GM12878 (cell line): ENCODE results near the gene SIX3. TPM values are rescaled to one million over a fixed set of nuclear protein-coding genes. Genes with fewer than 3 reads are reported as not detected.

Source experiments
- ATAC-seq: fragments of 200-7000 bp; cut with Tn5 transposase; 3 replicates; pipeline ENCODE4 v1.9.1; 2020; ENCODE audit warnings: mild to moderate bottlenecking, moderate library complexity
- BruUV-seq: library from RNA; stranded (reverse); fragments of 400-500 nt; replicated peaks from 2 replicates; lab custom pipeline; 2021; lab: Mats Ljungman, UMichigan
- CTCF ChIA-PET: fragments of 300-600 bp; sonication (Branson Sonifier 250); formaldehyde crosslinking; extraction: SDS; loops from one replicate; lab custom pipeline; 2021; ENCODE audit warnings: inconsistent platforms; lab: Yijun Ruan, JAX
- POLR2A ChIA-PET: fragments of 350-600 bp; formaldehyde crosslinking; extraction: SDS; loops from one replicate; lab custom pipeline; 2021; ENCODE audit warnings: inconsistent platforms; lab: Charles Lee
- RAD21 ChIA-PET: fragments of 300-600 bp; sonication (Branson Sonifier 250); formaldehyde crosslinking; loops from one replicate; lab custom pipeline; 2023; ENCODE audit warnings: antibody characterized with exemption; ENCODE audit not compliant: unreplicated experiment; lab: Charles Lee
- SMC1A ChIA-PET: fragments of 300-600 bp; sonication (Branson Sonifier 250); formaldehyde crosslinking; loops from one replicate; lab custom pipeline; 2023; ENCODE audit not compliant: unreplicated experiment, uncharacterized antibody; lab: Charles Lee
- DNase-seq: peaks from one replicate; pipeline ENCODE4 v3.0.0-alpha.2; 2011; ENCODE audit warnings: low read depth, low spot score
- FAIRE-seq: peaks from 3 replicates; lab custom pipeline; 2011; peaks lifted over from hg19 to GRCh38; lab: Jason Lieb, UNC
- H2AFZ ChIP-seq: 2 replicates; pipeline ENCODE4 v1.6.0; 2011; ENCODE audit warnings: low read depth, low read length, control low read depth; ENCODE audit not compliant: control insufficient read depth
- H3K27ac ChIP-seq: 2 replicates; pipeline ENCODE4 v1.5.1; 2011; ENCODE audit warnings: control low read depth; ENCODE audit not compliant: control insufficient read depth, insufficient read depth
- H3K27me3 ChIP-seq, 2 experiments: replicated peaks in 1 of 2; 2 replicates each; pipeline versions ENCODE4 v1.6.0 to v1.6.1; 2011; ENCODE audit warnings: low read length in 1 of 2; ENCODE audit not compliant: control insufficient read depth in 2 of 2, insufficient read depth in 2 of 2
- H3K36me3 ChIP-seq, 2 experiments: 2 replicates each; pipeline ENCODE4 v1.5.1; 2011; ENCODE audit warnings: low read length in 1 of 2; ENCODE audit not compliant: control insufficient read depth in 2 of 2, insufficient read depth in 2 of 2
- H3K4me1 ChIP-seq: 2 replicates; pipeline ENCODE4 v1.6.1; 2011; ENCODE audit warnings: mild to moderate bottlenecking, low read length, moderate library complexity, mixed read lengths; ENCODE audit not compliant: control insufficient read depth, insufficient read depth
- H3K4me2 ChIP-seq: 2 replicates; pipeline ENCODE4 v1.6.0; 2011; ENCODE audit warnings: control low read depth; ENCODE audit not compliant: control insufficient read depth, insufficient read depth
- H3K4me3 ChIP-seq: fragments of 200-600 bp; sonication (generic); 2 replicates; pipeline ENCODE4 v1.5.1; 2016
- H3K79me2 ChIP-seq: 2 replicates; pipeline ENCODE4 v1.6.0; 2011; ENCODE audit warnings: low read length; ENCODE audit not compliant: control insufficient read depth, insufficient read depth
- H3K9ac ChIP-seq: 2 replicates; pipeline ENCODE4 v1.8.0; 2011; ENCODE audit warnings: low read length, control low read depth, mixed read lengths; ENCODE audit not compliant: control insufficient read depth, insufficient read depth
- H3K9me3 ChIP-seq: replicated peaks from 3 replicates; pipeline ENCODE4 v1.5.1; 2011; ENCODE audit warnings: mild to moderate bottlenecking, low read length; ENCODE audit not compliant: control insufficient read depth, insufficient read depth
- H4K20me1 ChIP-seq: 2 replicates; pipeline ENCODE4 v1.6.0; 2011; ENCODE audit not compliant: control insufficient read depth, insufficient read depth
- CBX3 ChIP-seq: fragments of 200-600 bp; sonication (generic); IDR thresholded peaks from 2 replicates; pipeline ENCODE4 v1.6.1; 2016; ENCODE audit warnings: low read depth, borderline replicate concordance
- CEBPB ChIP-seq, 2 experiments: fragments of 150-350 bp in 1 of 2; IDR thresholded peaks; 2 replicates each; pipeline ENCODE4 v1.6.1; 2012 to 2014; ENCODE audit warnings: low read depth in 2 of 2, low read length in 2 of 2, borderline replicate concordance in 1 of 2, inconsistent platforms in 1 of 2
- CREM ChIP-seq: IDR thresholded peaks from 2 replicates; pipeline ENCODE4 v1.6.1; 2014; ENCODE audit warnings: antibody characterized with exemption, low read depth
- EZH2 ChIP-seq: IDR thresholded peaks from 2 replicates; pipeline ENCODE4 v1.6.1; 2012; ENCODE audit warnings: low read depth, mild to moderate bottlenecking, control low read depth, inconsistent platforms, low read length, borderline replicate concordance; ENCODE audit not compliant: control insufficient read depth
- FOXK2 ChIP-seq: fragments of 450-650 bp; IDR thresholded peaks from 2 replicates; pipeline ENCODE4 v1.6.1; 2017; ENCODE audit warnings: mild to moderate bottlenecking, moderate library complexity
- HDAC6 ChIP-seq: fragments of 200-600 bp; sonication (generic); IDR thresholded peaks from one replicate; pipeline ENCODE4 v1.8.0; 2017; ENCODE audit warnings: antibody characterized with exemption; ENCODE audit not compliant: unreplicated experiment
- IKZF2 ChIP-seq, 2 experiments: fragments of 450-650 bp; IDR thresholded peaks; 2 replicates each; pipeline ENCODE4 v1.6.1; 2017; ENCODE audit warnings: mild to moderate bottlenecking in 2 of 2, moderate library complexity in 2 of 2
- JUNB ChIP-seq: IDR thresholded peaks from 2 replicates; pipeline ENCODE4 v1.6.1; 2016; ENCODE audit warnings: antibody characterized with exemption, mild to moderate bottlenecking
- NR2C1 ChIP-seq: fragments of 450-650 bp; IDR thresholded peaks from 2 replicates; pipeline ENCODE4 v1.6.1; 2017; ENCODE audit warnings: antibody characterized with exemption, mild to moderate bottlenecking, moderate library complexity
- PML ChIP-seq: IDR thresholded peaks from 2 replicates; pipeline ENCODE4 v1.6.1; 2012; ENCODE audit warnings: low read length, inconsistent platforms
- SIX5 ChIP-seq: IDR thresholded peaks from 2 replicates; pipeline ENCODE4 v1.6.1; 2011; ENCODE audit warnings: mild to moderate bottlenecking, low read depth, low read length, moderate library complexity; ENCODE audit not compliant: severe bottlenecking
- ZNF207 ChIP-seq: fragments of 450-650 bp; IDR thresholded peaks from 2 replicates; pipeline ENCODE4 v1.6.1; 2014; ENCODE audit warnings: antibody characterized with exemption, mild to moderate bottlenecking, borderline replicate concordance
- ZSCAN29 ChIP-seq: fragments of 450-650 bp; IDR thresholded peaks from 2 replicates; pipeline ENCODE4 v1.6.1; 2017; ENCODE audit warnings: mild to moderate bottlenecking, moderate library complexity
- ZZZ3 ChIP-seq: IDR thresholded peaks from 2 replicates; pipeline ENCODE4 v1.6.1; 2011; ENCODE audit warnings: low read depth; ENCODE audit not compliant: control insufficient read depth, insufficient read length
- WGBS: methylation state at CpG from one replicate; pipeline ENCODE4 v1.1.6; 2016; ENCODE audit warnings: low lambda C conversion rate; ENCODE audit not compliant: insufficient replicate concordance, insufficient coverage; ENCODE audit errors: missing lambda C conversion rate; 5-methylcytosine and 5-hydroxymethylcytosine counted together
- in situ Hi-C: fragments of 300-500 bp; cut with MboI; formaldehyde crosslinking; loops from 9 replicates; pipeline ENCODE4 v1.14.3; 2018; ENCODE audit warnings: mixed read lengths
- intact Hi-C: fragments of 100-400 bp; cut with micrococcal nuclease; formaldehyde crosslinking; loops from one replicate; pipeline ENCODE4 v1.14.2; 2022; ENCODE audit not compliant: unreplicated experiment
- polyA plus RNA-seq, 11 experiments: library from polyadenylated mRNA; depleted of rRNA in 4 of 11; unstranded in 6 of 11; stranded (reverse) in 5 of 11; fragments of >200 nt; fragmentation: Nextera tagmentation in 4 of 11; fragmentation: Illumina TruSeq in 1 of 11; extraction: Ambion mirVana in 4 of 11; extraction: Trizol in 1 of 11; gene quantifications; 1 replicate in 1 of 11; 2 replicates in 10 of 11; pipeline versions ENCODE4 v1.2.1 to v1.2.3, GENCODE V29; 2011 to 2016; ENCODE audit warnings: inconsistent platforms in 2 of 11, missing spikeins in 2 of 11, low read depth in 1 of 11
- total RNA-seq, 4 experiments: library from RNA; depleted of rRNA in 3 of 4; stranded (reverse); fragments of >200 nt in 3 of 4; fragmentation: Illumina TruSeq in 1 of 4; extraction: Trizol in 1 of 4; gene quantifications; 2 replicates each; pipeline versions ENCODE4 v1.2.1 to v1.2.3, GENCODE V29; 2013 to 2021
- TF ChIP-seq, protein P1 (sequence below): IDR thresholded peaks from 2 replicates; pipeline ENCODE4 v1.6.1; 2011; ENCODE audit warnings: low read depth, mild to moderate bottlenecking, low read length, moderate library complexity, borderline replicate concordance; ENCODE audit errors: extremely low read depth
- TF ChIP-seq, protein P2 (sequence below): fragments of 450-650 bp; IDR thresholded peaks from 2 replicates; pipeline ENCODE4 v1.6.1; 2016; ENCODE audit warnings: mild to moderate bottlenecking

SIX3 gene
- total and polyA plus RNA-seq, 10 of the 15 experiments (the other 5 are each of a cell fraction or from before 2014, with no cell fraction given), result 0.05 to 0.42 (median 0.13) TPM; not detected in 4

DNA sequence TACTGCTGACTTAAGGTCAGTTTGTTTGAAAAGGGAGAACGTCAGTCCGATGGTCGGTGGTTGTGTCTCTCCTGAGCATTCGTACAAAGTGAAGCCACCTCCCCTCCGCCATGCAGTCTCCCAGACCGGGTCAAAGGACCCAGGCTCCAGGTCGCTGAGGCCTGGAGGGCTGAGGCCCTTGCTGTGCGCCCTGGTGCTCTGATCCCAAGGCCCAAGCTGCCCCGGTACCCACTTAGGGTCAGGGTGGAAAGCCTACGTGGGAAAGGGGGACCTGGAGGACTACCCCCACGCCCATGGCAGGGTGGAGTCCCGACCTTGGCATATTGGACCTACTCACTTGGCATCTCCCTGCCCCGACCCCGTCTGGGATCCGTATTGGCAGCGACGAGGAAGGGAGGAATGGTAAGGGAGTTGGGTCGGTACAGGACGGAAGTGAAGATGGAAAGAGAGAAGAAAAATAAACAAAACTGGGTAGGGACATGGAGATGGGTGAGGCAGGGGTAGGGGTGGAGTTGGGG, 8.0 kb upstream of the SIX3 start:
- BruUV-seq, result no TSS peak
- no peaks in the 10 kb centered on the region for H4K20me1 ChIP-seq
- H2AFZ ChIP-seq, result no peak overlapping the region
- FAIRE-seq (no peak), ATAC-seq (no peak), DNase-seq (no peak)
- CTCF ChIA-PET, result no interaction called here
- in situ Hi-C loops (no loop called here), intact Hi-C loops (no loop called here)
- H3K79me2 ChIP-seq, result no peaks in the 10 kb centered on the region
- TF ChIP-seq FOXK2 (no peak), EZH2 (0 out of 2 replicates have a peak, but pooled peaks have one; percentile 17)
- no peak overlapping the region for H3K4me2 ChIP-seq
- no peak overlapping the region for H3K9ac ChIP-seq
- SMC1A ChIA-PET, result no interaction called here
- RAD21 ChIA-PET, result no interaction called here
- no peak overlapping the region for H3K27ac ChIP-seq
- H3K27me3 ChIP-seq, result peaks cover 35 to 39% of the 10 kb centered on the region in 2 experiments
- 35% methylated on average over 19 of the region's 19 CpGs for WGBS
- POLR2A ChIA-PET, result no interaction called here
- H3K9me3 ChIP-seq, result no peaks in the 10 kb centered on the region; the same call in 2 of the 3 replicates
- H3K4me1 ChIP-seq, result peaks cover 5% of the 10 kb centered on the region; the same call in 1 of the 2 replicates
- H3K36me3 ChIP-seq, result no peaks in the 10 kb centered on the region
- no peak overlapping the region for H3K4me3 ChIP-seq

DNA sequence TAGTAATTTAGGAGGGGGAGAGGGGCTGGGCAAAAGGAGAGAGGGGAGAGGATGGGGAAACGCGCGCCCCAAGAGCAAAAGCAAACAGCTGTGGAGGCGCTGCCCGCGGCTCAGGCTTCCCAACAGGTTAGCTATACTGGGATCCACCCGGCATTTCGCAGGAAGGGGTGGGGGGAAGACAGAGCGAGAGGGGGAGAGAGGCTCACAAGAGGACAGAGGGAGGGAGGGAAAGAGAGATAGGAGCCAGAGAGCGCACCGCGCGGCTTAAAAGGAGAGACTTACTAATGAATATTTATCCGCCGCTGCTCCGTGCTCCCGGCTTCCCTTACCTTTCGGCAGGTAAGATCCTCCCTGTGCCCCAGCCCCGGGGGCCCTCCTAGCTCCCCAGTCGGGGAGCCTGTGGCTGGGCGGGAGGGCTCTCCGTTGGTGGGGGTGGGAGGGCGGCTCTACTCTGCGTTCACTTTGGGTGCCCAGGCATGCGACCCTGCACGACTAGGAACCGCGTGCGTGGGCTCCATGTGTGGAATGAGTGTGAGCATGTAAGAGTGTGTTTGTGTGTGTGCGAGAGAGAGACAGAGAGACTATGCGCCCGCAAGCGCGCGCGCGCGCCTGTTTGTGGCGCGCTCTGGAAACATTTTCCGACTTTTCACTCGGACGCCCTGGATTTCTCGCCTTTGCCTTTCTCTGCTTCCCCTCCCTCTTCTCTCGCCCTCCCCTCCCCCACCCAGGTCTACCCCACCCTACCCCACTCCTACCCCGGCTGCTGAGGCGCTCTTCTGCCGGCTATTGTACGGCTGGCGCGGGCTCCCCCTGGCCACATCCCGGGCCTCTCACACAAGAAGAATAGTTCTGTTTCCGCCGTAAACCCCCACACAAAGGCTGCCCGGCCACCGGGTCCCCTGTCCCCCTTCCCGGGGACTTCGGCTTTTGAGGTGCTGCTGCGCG, 7.2 kb upstream of the SIX3 start:
- Histone ChIP-seq H3K4me2 (no peak overlapping the region), H3K27me3 (peaks cover 35% of the 10 kb centered on the region in 2 experiments), H4K20me1 (no peaks in the 10 kb centered on the region), H3K9ac (no peak overlapping the region), H2AFZ (no peak overlapping the region), H3K36me3 (no peaks in the 10 kb centered on the region), H3K4me3 (no peak overlapping the region), H3K4me1 (peaks cover 5% of the 10 kb centered on the region; the same call in 1 of the 2 replicates), H3K9me3 (no peaks in the 10 kb centered on the region; the same call in 2 of the 3 replicates), H3K79me2 (no peaks in the 10 kb centered on the region), H3K27ac (no peak overlapping the region)
- intact Hi-C loops (no loop called here), in situ Hi-C loops (no loop called here)
- FAIRE-seq (no peak), DNase-seq (no peak), ATAC-seq (no peak)
- RAD21 ChIA-PET, result interaction anchor here (0.6 to 1.1 kb wide), 2 partner anchors 22 to 162 kb away, joined by 3 to 4 read pairs; no protein-coding TSS in a partner anchor
- no TSS peak for BruUV-seq
- CTCF ChIA-PET, result no interaction called here
- POLR2A ChIA-PET, result no interaction called here
- SMC1A ChIA-PET, result no interaction called here
- 30% methylated on average over 39 of the region's 60 CpGs for WGBS
- no peak for TF ChIP-seq SIX5
- TF ChIP-seq ZSCAN29, result no peak
- no peak for TF ChIP-seq CEBPB (IDR thresholded peaks at IDR 0.05; ENCODE audit: borderline replicate concordance in 1 of 2, low read depth in 2 of 2, low read length in 2 of 2)
- TF ChIP-seq, protein P1, sequence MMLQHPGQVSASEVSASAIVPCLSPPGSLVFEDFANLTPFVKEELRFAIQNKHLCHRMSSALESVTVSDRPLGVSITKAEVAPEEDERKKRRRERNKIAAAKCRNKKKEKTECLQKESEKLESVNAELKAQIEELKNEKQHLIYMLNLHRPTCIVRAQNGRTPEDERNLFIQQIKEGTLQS, result no peak
- TF ChIP-seq CREM, result no peak
- TF ChIP-seq, protein P2, sequence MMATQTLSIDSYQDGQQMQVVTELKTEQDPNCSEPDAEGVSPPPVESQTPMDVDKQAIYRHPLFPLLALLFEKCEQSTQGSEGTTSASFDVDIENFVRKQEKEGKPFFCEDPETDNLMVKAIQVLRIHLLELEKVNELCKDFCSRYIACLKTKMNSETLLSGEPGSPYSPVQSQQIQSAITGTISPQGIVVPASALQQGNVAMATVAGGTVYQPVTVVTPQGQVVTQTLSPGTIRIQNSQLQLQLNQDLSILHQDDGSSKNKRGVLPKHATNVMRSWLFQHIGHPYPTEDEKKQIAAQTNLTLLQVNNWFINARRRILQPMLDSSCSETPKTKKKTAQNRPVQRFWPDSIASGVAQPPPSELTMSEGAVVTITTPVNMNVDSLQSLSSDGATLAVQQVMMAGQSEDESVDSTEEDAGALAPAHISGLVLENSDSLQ, result no peak
- TF ChIP-seq IKZF2 (IDR thresholded peaks at IDR 0.05), result no peak
- TF ChIP-seq JUNB, result no peak
- no peak for TF ChIP-seq PML
- no peak for TF ChIP-seq NR2C1
- no peak for TF ChIP-seq ZZZ3
- no peak for TF ChIP-seq HDAC6
- TF ChIP-seq ZNF207, result no peak
- no peak for TF ChIP-seq CBX3
